Measurements from ENCODE around the gene IQSEC1.

- TF ChIP-seq RCOR1 (IDR thresholded peaks at IDR 0.05; ENCODE audit: low read depth, low read length) (no peak), CTCF (IDR thresholded peaks at IDR 0.05) (no peak), SREBF2 (IDR thresholded peaks at IDR 0.05) (no peak), REST (IDR thresholded peaks at IDR 0.05) (no peak), E2F6 (IDR thresholded peaks at IDR 0.05; ENCODE audit: borderline replicate concordance, low read depth) (no peak), HMGXB4 (CRISPR knock-in tag; IDR thresholded peaks at IDR 0.05; ENCODE audit: borderline replicate concordance) (no peak), ZSCAN20 (CRISPR knock-in tag; IDR thresholded peaks at IDR 0.05) (no peak), MAZ (IDR thresholded peaks at IDR 0.05; ENCODE audit: borderline replicate concordance, low read depth, low read length) (no peak), SMC3 (IDR thresholded peaks at IDR 0.05) (no peak)
These were observed 206.4 kb downstream of the IQSEC1 start for GRCh38 chr3:12866836-12867235.

Data from A549 (cell line).